GM19023 (cell line): ENCODE measurements around the gene SLC25A45.
"Not testable (repeated sequence)": the region's sequence is repeated elsewhere in the genome, so short reads cannot be mapped to it uniquely, and the experiment has no call there.

ENCODE experiments used
- ATAC-seq: cut with Tn5 transposase; IDR thresholded peaks from one replicate; pipeline ENCODE4 v1.9.1; 2021; ENCODE audit warnings: mild to moderate bottlenecking, moderate library complexity; ENCODE audit not compliant: unreplicated experiment

Gene SLC25A45

GRCh38 chr11:65421794-65422632 lies 39.6 kb upstream of the SLC25A45 start:
- ATAC-seq, result no peak

DNA sequence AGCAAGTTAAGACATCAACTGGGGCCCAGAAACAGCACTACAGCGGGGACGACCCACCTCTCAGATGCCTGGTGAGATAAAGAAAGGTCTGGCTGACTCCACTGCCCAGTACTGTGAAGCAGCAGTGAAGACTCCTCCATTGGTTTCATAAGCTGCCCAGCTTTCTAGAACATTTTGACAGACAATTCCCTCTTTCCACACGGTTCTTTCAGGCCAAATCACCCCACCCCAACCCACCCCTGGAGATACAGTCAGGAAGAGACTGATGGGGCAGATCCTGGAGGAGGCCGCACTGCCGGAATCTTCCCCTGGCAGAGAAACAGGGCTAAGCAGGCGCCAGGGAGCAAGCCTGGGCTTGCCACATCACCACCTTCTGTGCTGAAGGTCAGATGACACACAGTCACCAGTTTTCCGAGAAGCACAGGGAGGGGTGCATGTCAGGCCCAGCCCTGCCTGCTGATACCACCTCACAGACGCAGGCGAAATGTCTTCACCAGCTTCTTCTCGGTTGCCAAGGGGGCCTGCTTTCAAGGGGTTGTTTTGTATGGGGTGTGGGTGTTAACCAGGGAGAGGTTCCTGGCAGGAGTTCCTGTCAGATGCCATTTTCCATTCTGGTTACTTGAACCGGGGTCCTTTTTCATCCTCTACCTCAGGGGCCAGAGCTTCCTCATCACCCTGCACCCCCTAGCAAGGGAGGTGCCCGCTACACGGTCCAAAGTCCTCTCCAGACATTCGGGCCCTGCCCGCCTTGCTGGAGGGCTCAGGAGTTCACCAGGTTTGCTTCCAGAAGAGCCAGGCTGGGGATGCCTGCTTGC lies 38.7 kb upstream of the SLC25A45 start:
- ATAC-seq, result no peak

GRCh38 chr11:65420506-65420905 lies 38.1 kb upstream of the SLC25A45 start:
- ATAC-seq, result no peak

DNA sequence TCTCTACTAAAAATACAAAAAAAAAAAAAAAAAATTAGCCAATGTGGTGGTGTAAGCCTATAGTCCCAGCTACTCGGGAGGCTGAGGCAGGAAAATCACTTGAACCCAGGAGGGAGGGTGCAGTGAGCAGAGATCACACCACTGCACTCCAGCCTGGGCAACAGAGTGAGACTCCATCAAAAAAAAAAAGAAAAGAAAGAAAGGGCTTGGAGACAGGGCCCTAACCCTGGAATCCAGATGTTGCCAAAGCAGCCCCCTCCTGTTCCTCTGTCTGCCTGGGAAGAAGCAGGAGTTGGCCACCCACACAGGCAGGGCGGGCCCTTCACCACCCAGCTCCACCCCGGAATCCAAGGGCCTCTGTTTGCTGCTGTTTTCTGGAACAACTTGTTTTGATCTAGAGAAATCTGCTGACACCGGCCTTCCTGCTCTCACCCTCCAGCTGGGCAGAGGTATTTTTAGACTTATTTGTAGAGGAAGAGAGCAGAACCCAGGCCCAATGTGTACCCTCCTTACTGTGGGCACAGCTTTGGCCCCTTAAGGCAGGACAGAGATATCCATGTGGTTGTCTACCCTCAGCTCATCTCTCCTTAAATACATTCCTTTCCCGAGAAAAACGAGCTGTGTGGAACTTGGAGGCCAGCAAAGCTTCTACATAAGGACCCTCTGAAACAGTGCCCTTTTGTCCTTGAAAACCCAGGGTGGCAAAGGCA lies 37.5 kb upstream of the SLC25A45 start:
- no peak for ATAC-seq

- no peak for ATAC-seq
These were observed 37.0 kb upstream of the SLC25A45 start for GRCh38 chr11:65419460-65419771.

DNA sequence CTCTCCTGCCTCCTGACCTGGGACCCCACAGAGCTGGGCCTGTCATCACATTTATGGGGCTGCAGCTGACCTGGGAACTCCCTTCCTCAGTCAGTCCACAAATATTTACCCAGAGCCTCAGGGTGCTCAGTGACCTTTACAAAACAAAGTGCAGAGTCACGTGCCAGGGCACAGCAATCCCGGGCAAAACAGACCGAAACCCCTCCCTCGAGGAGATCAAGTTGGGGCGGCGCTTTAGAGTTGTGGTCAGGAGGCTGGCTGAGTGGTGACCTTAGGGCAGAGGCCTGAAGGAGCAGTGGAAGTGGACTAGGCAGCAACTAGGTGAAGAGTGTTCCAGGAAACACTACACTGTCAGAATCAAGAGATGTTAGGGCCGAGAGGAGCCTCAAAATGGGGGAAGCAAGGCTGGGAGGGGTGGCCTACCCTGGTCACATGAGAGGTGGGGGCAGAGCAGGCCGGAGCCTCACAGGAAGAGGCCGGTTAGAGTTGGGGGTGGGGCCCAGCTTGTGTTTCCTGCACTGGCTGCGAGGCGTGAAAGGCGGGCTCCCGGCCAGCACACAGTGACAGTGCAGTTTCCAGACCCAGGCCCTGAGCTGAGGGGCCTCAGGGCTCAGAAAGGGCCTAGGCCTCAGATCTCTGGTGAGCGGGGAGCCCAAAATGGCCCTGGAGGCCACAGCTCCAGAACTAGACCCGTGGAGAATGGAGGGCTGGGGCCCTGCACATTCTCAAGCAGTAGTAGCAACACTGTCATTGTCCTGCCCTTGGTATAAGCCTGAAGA lies 36.4 kb upstream of the SLC25A45 start:
- peak; percentile 39 for ATAC-seq

DNA sequence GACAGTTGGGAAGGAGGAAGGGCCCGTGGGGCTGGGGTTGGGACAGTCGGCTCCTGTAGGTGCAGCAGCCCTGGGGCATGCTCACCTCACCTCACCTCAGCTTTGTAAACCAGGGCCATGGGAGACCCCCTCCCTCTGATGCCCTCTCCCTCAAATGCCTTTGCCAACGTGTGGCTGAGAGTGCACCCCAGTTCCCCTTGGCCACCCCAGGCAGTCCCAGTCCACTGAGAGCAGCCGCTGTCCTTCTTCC lies 35.9 kb upstream of the SLC25A45 start:
- no peak for ATAC-seq

GRCh38 chr11:65417702-65418430 lies 35.4 kb upstream of the SLC25A45 start:
- no peak for ATAC-seq

DNA sequence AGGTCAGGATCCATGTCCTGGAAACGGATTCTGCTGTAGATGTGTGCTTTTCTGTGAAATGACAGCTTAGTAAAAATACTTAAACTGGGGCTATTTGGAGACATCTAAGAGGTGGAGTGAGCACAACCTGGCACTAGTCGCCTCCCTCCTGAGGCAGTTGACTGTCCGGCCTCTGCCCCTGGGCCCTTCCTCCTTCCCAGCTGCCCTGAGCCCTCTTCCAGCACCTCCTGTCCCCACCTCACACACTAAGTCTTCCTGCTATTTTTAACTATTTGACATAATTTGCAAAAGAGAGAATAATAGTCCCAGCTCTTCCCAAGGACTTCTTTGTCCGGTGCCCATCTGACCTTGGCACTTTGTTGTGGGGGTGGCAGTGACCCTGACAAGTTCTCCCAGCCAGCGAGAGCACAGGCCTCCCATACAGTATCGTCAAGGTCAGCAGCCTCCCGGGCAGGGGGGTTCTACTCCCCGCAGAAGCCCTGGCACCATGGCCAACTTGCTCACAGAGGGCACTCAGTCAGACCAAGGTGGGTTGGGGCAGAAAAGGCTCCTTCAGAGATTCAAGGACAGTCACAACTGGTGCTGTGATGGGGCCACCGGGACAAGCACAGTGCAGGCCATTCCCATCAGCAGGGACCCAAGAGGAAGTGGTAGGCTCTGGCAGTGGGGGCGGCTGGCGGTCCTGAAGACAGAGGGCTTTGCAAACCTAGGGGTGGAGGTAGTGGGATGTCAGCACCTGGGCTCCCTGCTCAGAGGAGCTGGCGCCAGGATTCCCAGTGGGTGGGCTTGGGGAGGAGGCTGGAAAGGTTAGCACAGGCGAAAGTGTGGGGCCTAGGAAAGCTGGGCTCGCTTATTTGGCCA lies 34.6 kb upstream of the SLC25A45 start:
- no peak for ATAC-seq

- ATAC-seq, result peak; percentile 30
These were observed 33.9 kb upstream of the SLC25A45 start for GRCh38 chr11:65416341-65416824.

DNA sequence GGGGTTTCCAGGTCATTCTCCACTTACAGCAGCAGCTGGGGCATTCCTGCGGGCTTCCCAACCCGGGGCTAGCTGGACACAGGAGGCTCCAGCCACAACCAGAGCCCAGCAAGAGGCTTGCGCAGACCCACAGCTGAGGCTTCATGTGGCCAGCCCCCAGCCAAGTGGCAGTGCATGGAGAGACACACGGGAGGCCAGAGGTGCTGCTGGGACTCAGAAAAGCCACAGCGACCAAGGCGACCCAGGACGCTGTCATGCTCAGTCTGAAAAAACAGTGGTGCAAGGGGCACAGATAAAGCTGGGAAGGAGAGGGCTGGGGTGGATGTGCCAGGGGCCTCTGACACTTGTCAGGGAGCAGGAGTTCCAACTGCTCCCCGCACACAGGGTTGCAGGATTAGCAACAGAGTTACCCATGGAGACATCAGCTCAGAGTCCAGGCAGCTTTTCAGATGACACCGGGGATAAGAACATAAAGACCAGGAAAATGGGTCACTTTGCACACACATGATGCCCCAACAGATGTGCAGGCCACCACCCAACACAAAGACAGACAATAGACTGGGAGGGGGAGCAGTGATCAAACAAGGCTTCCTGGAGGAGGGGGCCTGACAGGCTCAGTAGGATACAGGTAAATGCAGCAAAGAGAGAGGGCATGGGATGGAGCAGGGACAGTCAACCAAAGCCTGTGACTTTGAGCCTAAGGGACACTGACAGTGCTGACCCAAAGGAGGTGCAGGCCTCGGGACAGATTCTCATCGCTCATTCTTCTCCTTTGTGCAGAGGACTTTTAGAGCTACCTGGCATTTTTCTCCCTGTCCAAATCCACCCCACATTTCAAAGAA lies 33.3 kb upstream of the SLC25A45 start:
- no peak for ATAC-seq

DNA sequence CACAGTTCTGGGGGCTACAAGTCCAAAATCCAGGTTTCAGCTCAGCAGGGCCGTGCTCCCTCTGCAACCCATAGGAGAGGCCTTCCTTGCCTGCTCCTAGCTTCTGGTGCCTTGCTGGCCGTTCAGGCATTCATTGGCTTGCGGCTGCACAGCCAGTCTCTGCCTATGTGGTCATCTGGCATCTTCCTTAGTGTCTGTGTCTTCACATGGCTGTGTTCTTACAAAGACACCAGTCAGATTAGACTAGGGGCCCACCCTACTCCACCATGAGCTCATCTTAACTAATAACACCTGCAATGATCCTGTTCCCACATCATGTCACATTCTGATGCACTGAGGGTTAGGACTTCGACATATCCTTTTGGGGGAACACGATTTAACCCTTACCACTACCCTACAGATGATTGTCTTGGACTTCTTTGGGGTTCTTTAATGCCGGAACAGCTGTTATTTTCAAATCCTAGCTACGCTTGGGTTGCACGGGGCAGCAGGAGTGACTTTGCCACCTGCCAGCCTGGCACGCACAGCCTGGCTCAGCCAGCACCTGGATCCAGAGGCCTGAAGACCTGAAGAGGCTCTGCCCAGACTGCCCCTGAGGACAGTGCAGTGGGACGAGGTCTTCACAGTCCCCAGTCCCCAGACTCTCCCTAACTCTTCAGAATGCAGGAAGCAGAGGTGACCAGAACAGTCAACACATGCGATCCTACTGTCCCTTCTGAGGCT lies 32.5 kb upstream of the SLC25A45 start:
- ATAC-seq, result no peak

GRCh38 chr11:65413077-65413664 lies 30.7 kb upstream of the SLC25A45 start:
- not testable (repeated sequence) for ATAC-seq

DNA sequence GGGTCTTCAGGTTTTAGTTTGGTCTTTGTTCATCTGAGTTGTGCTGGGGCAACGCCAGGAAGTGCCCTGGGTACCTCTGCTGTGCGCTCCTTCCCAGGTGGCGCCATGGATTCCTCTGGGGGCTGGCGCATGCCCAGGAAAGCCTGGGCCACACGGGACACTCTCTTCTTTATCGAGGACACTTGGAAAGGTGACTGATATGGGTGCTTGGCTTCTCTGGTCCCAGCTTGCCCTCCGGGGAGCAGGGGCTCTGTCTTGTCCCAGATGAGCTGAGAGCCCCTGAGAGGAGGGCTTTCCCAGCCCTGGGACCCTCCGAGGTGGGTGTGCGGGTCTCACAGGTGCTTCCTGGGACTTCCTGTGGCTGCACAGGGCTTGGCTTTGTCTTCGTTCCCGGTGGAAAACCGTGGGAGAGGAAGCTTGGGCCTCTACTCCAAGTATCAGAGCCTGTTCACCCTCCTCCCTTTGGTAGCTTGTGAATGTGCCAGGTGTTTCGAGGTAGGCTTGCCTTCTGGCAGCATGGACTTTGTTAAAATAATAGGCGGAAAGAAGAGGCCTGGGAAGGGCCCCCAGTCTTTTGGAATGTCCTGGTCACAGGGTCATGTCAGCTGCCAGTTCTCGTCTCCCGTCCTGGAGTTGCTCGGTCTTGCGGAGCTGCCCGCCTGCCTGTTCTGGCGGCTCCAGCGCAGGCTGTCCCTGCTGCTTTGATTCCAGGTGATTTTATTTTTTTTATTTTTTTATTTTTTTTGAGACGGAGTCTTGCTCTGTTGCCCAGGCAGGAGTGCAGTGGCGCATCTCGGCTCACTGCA lies 30.0 kb upstream of the SLC25A45 start:
- no peak for ATAC-seq

GRCh38 chr11:65411681-65412070 lies 29.2 kb upstream of the SLC25A45 start:
- ATAC-seq, result no peak

- ATAC-seq, result no peak
These were observed 28.7 kb upstream of the SLC25A45 start for GRCh38 chr11:65410936-65411680.
